GM12891 (cell line): ENCODE measurements around the gene PRUNE2.

Experiments used
- POLR2A ChIP-seq: IDR thresholded peaks from 2 replicates; pipeline ENCODE4 v1.6.1; 2011; ENCODE audit warnings: low read depth, low read length, control low read depth
- POLR2AphosphoS5 ChIP-seq: IDR thresholded peaks from 2 replicates; pipeline ENCODE4 v1.6.1; 2011; ENCODE audit warnings: low read depth, low read length, control low read depth
- POU2F2 ChIP-seq: IDR thresholded peaks from 2 replicates; pipeline ENCODE4 v1.6.1; 2011; ENCODE audit warnings: low read depth, mild to moderate bottlenecking, control low read depth, low read length, moderate library complexity
- SPI1 ChIP-seq: IDR thresholded peaks from 2 replicates; pipeline ENCODE4 v1.6.1; 2011; ENCODE audit warnings: low read depth, low read length, control low read depth
- TAF1 ChIP-seq: IDR thresholded peaks from 2 replicates; pipeline ENCODE4 v1.6.1; 2011; ENCODE audit warnings: low read depth, low read length, control low read depth

- TF ChIP-seq SPI1: no peak
- no peak for TF ChIP-seq POLR2AphosphoS5
- TF ChIP-seq POLR2A: no peak
- TF ChIP-seq TAF1: no peak
- no peak for TF ChIP-seq POU2F2
Measured at GRCh38 chr9:76859860-76860259, 46.1 kb downstream of the PRUNE2 start.
